SK-N-SH treated with all-trans-retinoic acid at 6 μM for 48 hours (cell line): ENCODE data around the gene DNASE1L2.

ENCODE experiments used
- ATAC-seq: fragments of 200-7000 bp; cut with Tn5 transposase; 3 replicates; pipeline ENCODE4 v1.9.1; 2020; ENCODE audit warnings: mild to moderate bottlenecking, moderate library complexity
- ESRRG ChIP-seq: fragments of 250-450 bp; sonication (Bioruptor Pico); IDR thresholded peaks from 2 replicates; pipeline ENCODE4 v1.6.1; 2021; ENCODE audit warnings: mild to moderate bottlenecking
- RARB ChIP-seq: fragments of 250-450 bp; sonication (Bioruptor Pico); IDR thresholded peaks from 2 replicates; pipeline ENCODE4 v1.8.0; 2021; ENCODE audit warnings: mild to moderate bottlenecking, moderate library complexity
- TCF4 ChIP-seq: fragments of 250-450 bp; sonication (Bioruptor Pico); IDR thresholded peaks from 2 replicates; pipeline ENCODE4 v1.8.0; 2021; ENCODE audit warnings: mild to moderate bottlenecking, moderate library complexity, borderline replicate concordance
- TOX ChIP-seq: fragments of 250-450 bp; sonication (Bioruptor Pico); IDR thresholded peaks from 2 replicates; pipeline ENCODE4 v1.8.0; 2021; ENCODE audit warnings: mild to moderate bottlenecking, moderate library complexity, borderline replicate concordance
- ZC3H10 ChIP-seq: fragments of 250-450 bp; sonication (Bioruptor Pico); IDR thresholded peaks from 2 replicates; pipeline ENCODE4 v1.5.1; 2021; ENCODE audit warnings: mild to moderate bottlenecking, moderate library complexity
- ZFP30 ChIP-seq: fragments of 450-650 bp; formaldehyde crosslinking; IDR thresholded peaks from 2 replicates; pipeline ENCODE4 v1.5.0; 2022; ENCODE audit warnings: mild to moderate bottlenecking, moderate library complexity
- ZNF565 ChIP-seq: fragments of 450-650 bp; formaldehyde crosslinking; conservative IDR thresholded peaks from 2 replicates; pipeline ENCODE4 v1.5.0; 2020; ENCODE audit warnings: low read depth, mild to moderate bottlenecking, moderate library complexity
- ZNF70 ChIP-seq: fragments of 450-650 bp; formaldehyde crosslinking; IDR thresholded peaks from 2 replicates; pipeline ENCODE4 v1.5.0; 2020; ENCODE audit warnings: mild to moderate bottlenecking, moderate library complexity
- ZNF8 ChIP-seq: fragments of 450-650 bp; formaldehyde crosslinking; IDR thresholded peaks from 2 replicates; pipeline ENCODE4 v1.5.0; 2020; ENCODE audit warnings: mild to moderate bottlenecking, moderate library complexity
- TF ChIP-seq, protein P1 (sequence below): fragments of 250-450 bp; sonication (Bioruptor Pico); IDR thresholded peaks from 2 replicates; pipeline ENCODE4 v1.8.0; 2020; ENCODE audit warnings: mild to moderate bottlenecking, moderate library complexity, borderline replicate concordance
- TF ChIP-seq, protein P2 (sequence below): fragments of 250-450 bp; sonication (Bioruptor Pico); IDR thresholded peaks from 2 replicates; pipeline ENCODE4 v1.5.1; 2021; ENCODE audit warnings: mild to moderate bottlenecking, moderate library complexity
- TF ChIP-seq, protein P3 (sequence below): fragments of 250-450 bp; sonication (Bioruptor Pico); IDR thresholded peaks from 2 replicates; pipeline ENCODE4 v1.8.0; 2021; ENCODE audit warnings: low read depth, mild to moderate bottlenecking, moderate library complexity, borderline replicate concordance
- TF ChIP-seq, protein P4 (sequence below): fragments of 250-450 bp; sonication (Bioruptor Pico); IDR thresholded peaks from 2 replicates; pipeline ENCODE4 v1.5.1; 2020; ENCODE audit warnings: low read depth, mild to moderate bottlenecking, moderate library complexity

DNASE1L2 gene

DNA sequence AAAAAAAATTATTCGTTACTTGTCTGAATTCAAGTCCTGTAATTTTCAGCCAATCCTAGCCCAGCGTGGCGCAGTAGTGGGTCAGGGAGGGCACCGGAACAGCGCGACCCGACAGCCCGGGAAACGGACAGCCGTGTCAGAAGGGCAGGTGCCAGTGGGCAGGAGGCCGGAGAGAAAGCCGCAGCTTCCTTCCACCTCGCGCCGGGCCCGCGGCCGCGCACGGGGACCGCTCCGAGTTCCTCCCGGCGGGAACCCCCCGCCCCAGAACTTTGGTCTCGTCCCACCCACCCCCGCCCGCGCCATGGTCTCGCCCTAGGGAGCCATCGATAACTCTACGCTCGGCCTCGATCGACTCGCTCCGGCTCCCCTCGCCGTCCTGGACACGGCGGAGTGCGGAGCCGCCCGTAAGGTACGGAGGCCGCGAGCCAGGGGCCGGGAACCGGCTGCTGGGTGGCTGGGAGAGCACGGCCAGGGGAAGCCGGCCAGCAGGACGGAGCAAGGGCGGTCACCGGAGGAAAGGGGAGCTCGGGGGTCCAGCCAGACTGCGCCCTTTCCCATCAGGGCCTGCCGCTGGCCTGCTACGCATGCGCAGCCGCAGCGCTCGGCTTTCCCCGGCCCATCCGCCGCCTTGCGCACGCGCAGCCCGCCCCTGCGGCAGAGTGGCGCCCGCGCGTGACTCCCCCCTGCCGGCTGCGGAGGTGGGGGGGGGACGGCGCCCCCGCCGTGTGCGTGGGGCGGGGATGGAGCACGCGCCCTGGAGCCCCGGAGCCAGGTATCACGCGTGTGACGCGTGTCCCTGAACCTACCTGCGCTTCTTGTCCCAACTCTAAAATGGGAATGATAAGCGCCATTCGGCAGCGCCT, 30.9 kb upstream of the DNASE1L2 start, which contains the start of gene MLST8:
MLST8 (plus strand) TSS at position 351 of the 863 bp plus-strand sequence. CDS start 632 bp downstream, outside the sequence.
- no peak for TF ChIP-seq TCF4 (CRISPR knock-in tag)
- TF ChIP-seq, protein P1, sequence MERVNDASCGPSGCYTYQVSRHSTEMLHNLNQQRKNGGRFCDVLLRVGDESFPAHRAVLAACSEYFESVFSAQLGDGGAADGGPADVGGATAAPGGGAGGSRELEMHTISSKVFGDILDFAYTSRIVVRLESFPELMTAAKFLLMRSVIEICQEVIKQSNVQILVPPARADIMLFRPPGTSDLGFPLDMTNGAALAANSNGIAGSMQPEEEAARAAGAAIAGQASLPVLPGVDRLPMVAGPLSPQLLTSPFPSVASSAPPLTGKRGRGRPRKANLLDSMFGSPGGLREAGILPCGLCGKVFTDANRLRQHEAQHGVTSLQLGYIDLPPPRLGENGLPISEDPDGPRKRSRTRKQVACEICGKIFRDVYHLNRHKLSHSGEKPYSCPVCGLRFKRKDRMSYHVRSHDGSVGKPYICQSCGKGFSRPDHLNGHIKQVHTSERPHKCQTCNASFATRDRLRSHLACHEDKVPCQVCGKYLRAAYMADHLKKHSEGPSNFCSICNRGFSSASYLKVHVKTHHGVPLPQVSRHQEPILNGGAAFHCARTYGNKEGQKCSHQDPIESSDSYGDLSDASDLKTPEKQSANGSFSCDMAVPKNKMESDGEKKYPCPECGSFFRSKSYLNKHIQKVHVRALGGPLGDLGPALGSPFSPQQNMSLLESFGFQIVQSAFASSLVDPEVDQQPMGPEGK (CRISPR knock-in tag), result 0 out of 2 replicates have a peak, but pooled peaks have one; percentile 37
- ATAC-seq, result peak; percentile 75

DNA sequence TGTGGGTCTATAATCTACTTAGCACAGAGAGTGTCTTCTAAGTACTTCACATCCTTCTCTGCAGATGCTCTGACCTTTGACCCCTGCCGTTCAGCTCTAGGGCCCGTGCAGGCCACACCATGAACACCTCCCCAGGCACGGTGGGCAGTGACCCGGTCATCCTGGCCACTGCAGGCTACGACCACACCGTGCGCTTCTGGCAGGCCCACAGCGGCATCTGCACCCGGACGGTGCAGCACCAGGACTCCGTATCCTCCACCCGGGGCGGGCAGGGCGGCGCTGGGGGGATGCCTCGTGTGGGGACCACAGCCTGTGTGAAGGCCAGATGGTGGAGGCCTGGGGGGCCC, 30.3 kb upstream of the DNASE1L2 start:
- TF ChIP-seq, protein P1 (CRISPR knock-in tag), result no peak
- TF ChIP-seq ESRRG (no peak), ZNF8 (CRISPR knock-in tag) (no peak)
- TF ChIP-seq, protein P2, sequence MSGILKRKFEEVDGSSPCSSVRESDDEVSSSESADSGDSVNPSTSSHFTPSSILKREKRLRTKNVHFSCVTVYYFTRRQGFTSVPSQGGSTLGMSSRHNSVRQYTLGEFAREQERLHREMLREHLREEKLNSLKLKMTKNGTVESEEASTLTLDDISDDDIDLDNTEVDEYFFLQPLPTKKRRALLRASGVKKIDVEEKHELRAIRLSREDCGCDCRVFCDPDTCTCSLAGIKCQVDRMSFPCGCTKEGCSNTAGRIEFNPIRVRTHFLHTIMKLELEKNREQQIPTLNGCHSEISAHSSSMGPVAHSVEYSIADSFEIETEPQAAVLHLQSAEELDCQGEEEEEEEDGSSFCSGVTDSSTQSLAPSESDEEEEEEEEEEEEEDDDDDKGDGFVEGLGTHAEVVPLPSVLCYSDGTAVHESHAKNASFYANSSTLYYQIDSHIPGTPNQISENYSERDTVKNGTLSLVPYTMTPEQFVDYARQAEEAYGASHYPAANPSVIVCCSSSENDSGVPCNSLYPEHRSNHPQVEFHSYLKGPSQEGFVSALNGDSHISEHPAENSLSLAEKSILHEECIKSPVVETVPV (CRISPR knock-in tag), result no peak
- peak; percentile 49 for ATAC-seq

DNA sequence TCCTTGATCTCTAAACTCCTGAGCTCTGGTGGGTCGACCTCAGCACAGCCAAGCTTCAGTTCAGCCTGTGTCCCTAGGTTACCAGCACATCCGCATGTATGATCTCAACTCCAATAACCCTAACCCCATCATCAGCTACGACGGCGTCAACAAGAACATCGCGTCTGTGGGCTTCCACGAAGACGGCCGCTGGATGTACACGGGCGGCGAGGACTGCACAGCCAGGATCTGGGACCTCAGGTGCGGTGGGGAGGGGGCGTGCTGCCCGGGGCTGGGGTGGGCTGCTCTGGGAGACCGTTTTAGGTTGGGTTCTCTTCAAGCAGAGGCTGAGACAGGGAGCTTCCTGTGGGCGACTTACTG, 29.8 kb upstream of the DNASE1L2 start:
- TF ChIP-seq, protein P3, sequence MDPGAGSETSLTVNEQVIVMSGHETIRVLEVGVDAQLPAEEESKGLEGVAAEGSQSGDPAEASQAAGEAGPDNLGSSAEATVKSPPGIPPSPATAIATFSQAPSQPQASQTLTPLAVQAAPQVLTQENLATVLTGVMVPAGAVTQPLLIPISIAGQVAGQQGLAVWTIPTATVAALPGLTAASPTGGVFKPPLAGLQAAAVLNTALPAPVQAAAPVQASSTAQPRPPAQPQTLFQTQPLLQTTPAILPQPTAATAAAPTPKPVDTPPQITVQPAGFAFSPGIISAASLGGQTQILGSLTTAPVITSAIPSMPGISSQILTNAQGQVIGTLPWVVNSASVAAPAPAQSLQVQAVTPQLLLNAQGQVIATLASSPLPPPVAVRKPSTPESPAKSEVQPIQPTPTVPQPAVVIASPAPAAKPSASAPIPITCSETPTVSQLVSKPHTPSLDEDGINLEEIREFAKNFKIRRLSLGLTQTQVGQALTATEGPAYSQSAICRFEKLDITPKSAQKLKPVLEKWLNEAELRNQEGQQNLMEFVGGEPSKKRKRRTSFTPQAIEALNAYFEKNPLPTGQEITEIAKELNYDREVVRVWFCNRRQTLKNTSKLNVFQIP (CRISPR knock-in tag), result no peak
- TF ChIP-seq ZC3H10 (no peak), ZNF565 (CRISPR knock-in tag) (no peak), RARB (CRISPR knock-in tag) (no peak), ZNF70 (no peak), TOX (no peak), ZFP30 (CRISPR knock-in tag) (no peak)
- TF ChIP-seq, protein P2 (CRISPR knock-in tag), result no peak
- TF ChIP-seq, protein P4, sequence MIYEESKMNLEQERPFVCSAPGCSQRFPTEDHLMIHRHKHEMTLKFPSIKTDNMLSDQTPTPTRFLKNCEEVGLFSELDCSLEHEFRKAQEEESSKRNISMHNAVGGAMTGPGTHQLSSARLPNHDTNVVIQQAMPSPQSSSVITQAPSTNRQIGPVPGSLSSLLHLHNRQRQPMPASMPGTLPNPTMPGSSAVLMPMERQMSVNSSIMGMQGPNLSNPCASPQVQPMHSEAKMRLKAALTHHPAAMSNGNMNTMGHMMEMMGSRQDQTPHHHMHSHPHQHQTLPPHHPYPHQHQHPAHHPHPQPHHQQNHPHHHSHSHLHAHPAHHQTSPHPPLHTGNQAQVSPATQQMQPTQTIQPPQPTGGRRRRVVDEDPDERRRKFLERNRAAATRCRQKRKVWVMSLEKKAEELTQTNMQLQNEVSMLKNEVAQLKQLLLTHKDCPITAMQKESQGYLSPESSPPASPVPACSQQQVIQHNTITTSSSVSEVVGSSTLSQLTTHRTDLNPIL (CRISPR knock-in tag), result no peak
- ATAC-seq, result no peak

DNA sequence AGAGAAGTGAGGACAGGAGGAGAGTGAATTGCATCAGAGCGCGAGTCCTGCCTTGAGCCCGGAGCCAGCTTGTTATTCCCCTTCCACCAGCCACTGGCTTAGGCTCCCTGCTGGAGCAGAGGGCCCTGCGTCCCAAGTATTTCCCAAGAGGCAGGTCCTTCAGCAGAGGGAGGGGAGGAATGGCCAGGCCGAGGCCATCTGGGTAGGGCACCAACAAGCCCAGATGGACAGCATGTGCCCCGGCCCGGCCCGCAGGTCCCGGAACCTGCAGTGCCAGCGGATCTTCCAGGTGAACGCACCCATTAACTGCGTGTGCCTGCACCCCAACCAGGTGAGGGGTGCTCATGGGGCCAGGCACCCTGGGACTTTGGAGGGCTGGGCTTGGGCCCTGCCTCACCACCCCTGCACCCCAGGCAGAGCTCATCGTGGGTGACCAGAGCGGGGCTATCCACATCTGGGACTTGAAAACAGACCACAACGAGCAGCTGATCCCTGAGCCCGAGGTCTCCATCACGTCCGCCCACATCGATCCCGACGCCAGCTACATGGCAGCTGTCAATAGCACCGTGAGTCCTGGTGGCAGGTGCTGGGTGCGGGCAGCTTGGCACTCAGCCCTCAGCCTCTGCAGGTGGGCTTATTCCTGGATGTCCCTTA, 29.3 kb upstream of the DNASE1L2 start:
- ATAC-seq, result no peak
- TF ChIP-seq ZC3H10 (no peak), RARB (CRISPR knock-in tag) (no peak)
- TF ChIP-seq, all 23 proteins: peak for 0

DNA sequence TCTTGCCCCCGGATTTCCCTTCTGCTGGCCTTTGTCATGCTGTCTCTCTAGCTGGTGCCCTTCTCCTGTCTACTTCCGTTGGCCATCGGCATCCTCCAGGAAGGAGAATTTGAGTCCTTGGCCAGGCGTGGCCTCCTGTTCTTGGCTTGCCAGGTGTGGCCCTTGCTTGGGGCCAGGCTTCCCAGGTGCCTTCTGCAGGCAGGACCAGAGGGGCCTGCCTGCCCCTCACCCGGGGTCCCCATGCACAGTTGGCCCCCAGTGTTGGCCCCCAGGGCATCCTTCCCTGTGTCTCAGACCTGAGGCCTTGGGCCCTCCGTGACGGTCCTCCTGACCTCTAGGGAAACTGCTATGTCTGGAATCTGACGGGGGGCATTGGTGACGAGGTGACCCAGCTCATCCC, 28.4 kb upstream of the DNASE1L2 start:
- no peak for ATAC-seq
- TF ChIP-seq, protein P4 (CRISPR knock-in tag), result no peak
